Measurements from ENCODE around the gene AVP. TPM values are rescaled to one million over a fixed set of nuclear protein-coding genes. Genes with fewer than 3 reads are reported as not detected.

AVP gene
- total and polyA plus RNA-seq, 2 of the 13 experiments (the other 11 are each of a cell fraction or from before 2014, with no cell fraction given): 0.12 TPM; not detected in 1

DNA sequence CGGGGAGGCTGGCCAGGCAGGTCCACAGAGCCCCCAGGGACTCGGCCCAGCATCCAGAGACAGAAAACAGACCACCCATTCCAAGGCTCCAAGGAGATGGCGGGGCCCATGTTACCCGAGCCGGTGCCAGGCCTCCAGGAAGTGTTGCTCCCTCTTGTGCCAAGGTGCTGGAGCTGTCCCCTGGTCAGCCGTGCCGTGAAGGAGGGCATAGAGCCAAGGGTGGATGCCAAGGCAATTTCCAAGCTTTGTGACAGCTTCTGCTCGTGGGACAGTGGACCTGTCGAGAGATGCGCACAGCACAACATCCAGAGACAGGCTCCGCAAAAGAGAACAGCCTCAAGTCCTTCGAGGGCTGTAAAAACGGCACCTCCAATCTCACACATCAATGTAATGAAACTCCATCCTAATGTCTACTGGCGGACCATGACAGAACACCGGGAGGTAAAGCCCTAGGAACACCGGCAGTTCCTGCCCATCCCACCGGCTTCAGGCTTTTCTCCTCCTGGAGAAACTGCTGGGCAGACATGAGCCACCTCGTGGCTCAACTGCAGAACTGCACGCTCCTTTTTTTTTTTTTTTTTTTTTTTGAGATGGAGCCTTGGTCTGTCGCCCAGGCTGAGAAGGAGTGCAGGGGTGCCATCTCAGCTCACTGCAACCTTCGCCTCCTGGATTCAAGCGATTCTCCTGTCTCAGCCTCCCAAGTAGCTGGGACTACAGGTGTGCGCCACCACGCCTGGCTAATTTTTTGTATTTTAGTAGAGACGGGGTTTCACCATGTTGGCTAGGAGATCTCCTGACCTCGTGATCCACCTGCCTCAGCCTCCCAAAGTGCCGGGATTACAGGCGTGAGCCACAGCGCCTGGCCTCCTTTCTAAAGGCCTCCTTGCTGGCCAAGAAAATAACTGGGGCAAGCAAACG, 30.9 kb upstream of the AVP start (continued):
- TF ChIP-seq, protein P1, sequence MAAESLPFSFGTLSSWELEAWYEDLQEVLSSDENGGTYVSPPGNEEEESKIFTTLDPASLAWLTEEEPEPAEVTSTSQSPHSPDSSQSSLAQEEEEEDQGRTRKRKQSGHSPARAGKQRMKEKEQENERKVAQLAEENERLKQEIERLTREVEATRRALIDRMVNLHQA (CRISPR knock-in tag; IDR thresholded peaks at IDR 0.05): no peak
- TF ChIP-seq ZNF362 (CRISPR knock-in tag; IDR thresholded peaks at IDR 0.05; ENCODE audit: borderline replicate concordance) (peak; percentile 100), JUND (CRISPR knock-in tag; IDR thresholded peaks at IDR 0.05) (no peak), ZBTB46 (CRISPR knock-in tag; IDR thresholded peaks at IDR 0.05; ENCODE audit: borderline replicate concordance) (no peak), HHEX (CRISPR knock-in tag; IDR thresholded peaks at IDR 0.05) (no peak), ZNF580 (CRISPR knock-in tag; IDR thresholded peaks at IDR 0.05; ENCODE audit: borderline replicate concordance, low read depth) (0 out of 2 replicates have a peak, but pooled peaks have one; percentile 24), ZNF557 (CRISPR knock-in tag; IDR thresholded peaks at IDR 0.05) (no peak), ZSCAN31 (CRISPR knock-in tag; IDR thresholded peaks at IDR 0.05; ENCODE audit: low read depth) (0 out of 2 replicates have a peak, but pooled peaks have one; percentile 42), ZNF644 (CRISPR knock-in tag; IDR thresholded peaks at IDR 0.05; ENCODE audit: low read depth) (no peak), ELF1 (CRISPR knock-in tag; IDR thresholded peaks at IDR 0.05) (no peak), KAT7 (CRISPR knock-in tag; IDR thresholded peaks at IDR 0.05; ENCODE audit: borderline replicate concordance) (no peak), ZNF768 (CRISPR knock-in tag; IDR thresholded peaks at IDR 0.05) (no peak; the same call in 1 of the 2 replicates), ZMYM2 (CRISPR knock-in tag; IDR thresholded peaks at IDR 0.05) (no peak), PHF21A (CRISPR knock-in tag; IDR thresholded peaks at IDR 0.05) (no peak; the same call in 1 of the 2 replicates), CBFB (CRISPR knock-in tag; IDR thresholded peaks at IDR 0.05) (no peak), ZNF724P (CRISPR knock-in tag; IDR thresholded peaks at IDR 0.05; ENCODE audit: borderline replicate concordance) (no peak; the same call in 1 of the 2 replicates), MAF1 (CRISPR knock-in tag; IDR thresholded peaks at IDR 0.05; ENCODE audit: borderline replicate concordance) (0 out of 2 replicates have a peak, but pooled peaks have one; percentile 52), NBN (conservative IDR thresholded peaks at IDR 0.05) (no peak)
- TF ChIP-seq, protein P2, sequence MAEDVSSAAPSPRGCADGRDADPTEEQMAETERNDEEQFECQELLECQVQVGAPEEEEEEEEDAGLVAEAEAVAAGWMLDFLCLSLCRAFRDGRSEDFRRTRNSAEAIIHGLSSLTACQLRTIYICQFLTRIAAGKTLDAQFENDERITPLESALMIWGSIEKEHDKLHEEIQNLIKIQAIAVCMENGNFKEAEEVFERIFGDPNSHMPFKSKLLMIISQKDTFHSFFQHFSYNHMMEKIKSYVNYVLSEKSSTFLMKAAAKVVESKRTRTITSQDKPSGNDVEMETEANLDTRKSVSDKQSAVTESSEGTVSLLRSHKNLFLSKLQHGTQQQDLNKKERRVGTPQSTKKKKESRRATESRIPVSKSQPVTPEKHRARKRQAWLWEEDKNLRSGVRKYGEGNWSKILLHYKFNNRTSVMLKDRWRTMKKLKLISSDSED (CRISPR knock-in tag; IDR thresholded peaks at IDR 0.05): no peak
- TF ChIP-seq, protein P3, sequence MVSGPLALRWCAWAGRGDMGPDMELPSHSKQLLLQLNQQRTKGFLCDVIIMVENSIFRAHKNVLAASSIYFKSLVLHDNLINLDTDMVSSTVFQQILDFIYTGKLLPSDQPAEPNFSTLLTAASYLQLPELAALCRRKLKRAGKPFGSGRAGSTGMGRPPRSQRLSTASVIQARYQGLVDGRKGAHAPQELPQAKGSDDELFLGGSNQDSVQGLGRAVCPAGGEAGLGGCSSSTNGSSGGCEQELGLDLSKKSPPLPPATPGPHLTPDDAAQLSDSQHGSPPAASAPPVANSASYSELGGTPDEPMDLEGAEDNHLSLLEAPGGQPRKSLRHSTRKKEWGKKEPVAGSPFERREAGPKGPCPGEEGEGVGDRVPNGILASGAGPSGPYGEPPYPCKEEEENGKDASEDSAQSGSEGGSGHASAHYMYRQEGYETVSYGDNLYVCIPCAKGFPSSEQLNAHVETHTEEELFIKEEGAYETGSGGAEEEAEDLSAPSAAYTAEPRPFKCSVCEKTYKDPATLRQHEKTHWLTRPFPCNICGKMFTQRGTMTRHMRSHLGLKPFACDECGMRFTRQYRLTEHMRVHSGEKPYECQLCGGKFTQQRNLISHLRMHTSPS (CRISPR knock-in tag; IDR thresholded peaks at IDR 0.05; ENCODE audit: low read depth): 0 out of 2 replicates have a peak, but pooled peaks have one; percentile 18
- TF ChIP-seq, protein P4, sequence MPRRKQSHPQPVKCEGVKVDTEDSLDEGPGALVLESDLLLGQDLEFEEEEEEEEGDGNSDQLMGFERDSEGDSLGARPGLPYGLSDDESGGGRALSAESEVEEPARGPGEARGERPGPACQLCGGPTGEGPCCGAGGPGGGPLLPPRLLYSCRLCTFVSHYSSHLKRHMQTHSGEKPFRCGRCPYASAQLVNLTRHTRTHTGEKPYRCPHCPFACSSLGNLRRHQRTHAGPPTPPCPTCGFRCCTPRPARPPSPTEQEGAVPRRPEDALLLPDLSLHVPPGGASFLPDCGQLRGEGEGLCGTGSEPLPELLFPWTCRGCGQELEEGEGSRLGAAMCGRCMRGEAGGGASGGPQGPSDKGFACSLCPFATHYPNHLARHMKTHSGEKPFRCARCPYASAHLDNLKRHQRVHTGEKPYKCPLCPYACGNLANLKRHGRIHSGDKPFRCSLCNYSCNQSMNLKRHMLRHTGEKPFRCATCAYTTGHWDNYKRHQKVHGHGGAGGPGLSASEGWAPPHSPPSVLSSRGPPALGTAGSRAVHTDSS (CRISPR knock-in tag; conservative IDR thresholded peaks at IDR 0.05): no peak

Data from HepG2 (cell line).